ENCODE results near the gene ADAMTS7.

DNA sequence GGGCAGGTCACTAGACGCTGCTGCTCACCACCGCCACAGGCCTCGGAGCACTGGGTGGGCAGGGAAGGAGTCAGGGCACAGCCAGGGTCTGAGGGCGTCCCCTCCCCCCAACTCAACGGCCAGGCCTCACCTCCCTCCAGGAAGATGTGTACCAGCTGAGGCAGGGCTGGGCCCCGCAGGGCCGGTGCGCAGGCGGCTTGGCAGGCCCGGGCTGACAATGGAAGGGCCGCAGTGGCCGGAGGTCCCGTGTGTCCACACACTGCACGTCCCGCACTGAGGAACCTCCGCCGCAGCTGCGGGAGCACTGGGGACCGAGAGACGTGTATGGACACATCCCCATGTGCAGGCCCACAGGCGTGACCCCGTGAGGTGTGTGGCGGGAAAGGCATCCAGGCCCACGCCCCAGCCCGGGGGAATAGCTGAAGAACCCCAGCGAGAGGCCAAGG is 47.4 kb downstream of the ADAMTS7 start:
- TF ChIP-seq, protein P1, sequence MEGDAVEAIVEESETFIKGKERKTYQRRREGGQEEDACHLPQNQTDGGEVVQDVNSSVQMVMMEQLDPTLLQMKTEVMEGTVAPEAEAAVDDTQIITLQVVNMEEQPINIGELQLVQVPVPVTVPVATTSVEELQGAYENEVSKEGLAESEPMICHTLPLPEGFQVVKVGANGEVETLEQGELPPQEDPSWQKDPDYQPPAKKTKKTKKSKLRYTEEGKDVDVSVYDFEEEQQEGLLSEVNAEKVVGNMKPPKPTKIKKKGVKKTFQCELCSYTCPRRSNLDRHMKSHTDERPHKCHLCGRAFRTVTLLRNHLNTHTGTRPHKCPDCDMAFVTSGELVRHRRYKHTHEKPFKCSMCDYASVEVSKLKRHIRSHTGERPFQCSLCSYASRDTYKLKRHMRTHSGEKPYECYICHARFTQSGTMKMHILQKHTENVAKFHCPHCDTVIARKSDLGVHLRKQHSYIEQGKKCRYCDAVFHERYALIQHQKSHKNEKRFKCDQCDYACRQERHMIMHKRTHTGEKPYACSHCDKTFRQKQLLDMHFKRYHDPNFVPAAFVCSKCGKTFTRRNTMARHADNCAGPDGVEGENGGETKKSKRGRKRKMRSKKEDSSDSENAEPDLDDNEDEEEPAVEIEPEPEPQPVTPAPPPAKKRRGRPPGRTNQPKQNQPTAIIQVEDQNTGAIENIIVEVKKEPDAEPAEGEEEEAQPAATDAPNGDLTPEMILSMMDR (IDR thresholded peaks at IDR 0.05 in 2 of 3, conservative IDR thresholded peaks at IDR 0.05 in 1 of 3; ENCODE audit: borderline replicate concordance in 1 of 3, insufficient read depth in 1 of 3, low read depth in 2 of 3, low read length in 2 of 3): no peak
- TF ChIP-seq POLR2AphosphoS5 (IDR thresholded peaks at IDR 0.05; ENCODE audit: low read depth, low read length) (no peak), EZH2phosphoT487 (IDR thresholded peaks at IDR 0.05; ENCODE audit: borderline replicate concordance) (no peak), ZFX (IDR thresholded peaks at IDR 0.05) (no peak), RAD21 (IDR thresholded peaks at IDR 0.05; ENCODE audit: low read depth) (no peak), EZH2 (IDR thresholded peaks at IDR 0.05) (no peak)

Data from HCT116 (cell line).